HG03342 (cell line): ENCODE results near the gene ALOX5AP.

Source experiments
- ATAC-seq: cut with Tn5 transposase; IDR thresholded peaks from one replicate; pipeline ENCODE4 v1.9.1; 2021; ENCODE audit warnings: mild to moderate bottlenecking, moderate library complexity; ENCODE audit not compliant: unreplicated experiment

ALOX5AP gene

DNA sequence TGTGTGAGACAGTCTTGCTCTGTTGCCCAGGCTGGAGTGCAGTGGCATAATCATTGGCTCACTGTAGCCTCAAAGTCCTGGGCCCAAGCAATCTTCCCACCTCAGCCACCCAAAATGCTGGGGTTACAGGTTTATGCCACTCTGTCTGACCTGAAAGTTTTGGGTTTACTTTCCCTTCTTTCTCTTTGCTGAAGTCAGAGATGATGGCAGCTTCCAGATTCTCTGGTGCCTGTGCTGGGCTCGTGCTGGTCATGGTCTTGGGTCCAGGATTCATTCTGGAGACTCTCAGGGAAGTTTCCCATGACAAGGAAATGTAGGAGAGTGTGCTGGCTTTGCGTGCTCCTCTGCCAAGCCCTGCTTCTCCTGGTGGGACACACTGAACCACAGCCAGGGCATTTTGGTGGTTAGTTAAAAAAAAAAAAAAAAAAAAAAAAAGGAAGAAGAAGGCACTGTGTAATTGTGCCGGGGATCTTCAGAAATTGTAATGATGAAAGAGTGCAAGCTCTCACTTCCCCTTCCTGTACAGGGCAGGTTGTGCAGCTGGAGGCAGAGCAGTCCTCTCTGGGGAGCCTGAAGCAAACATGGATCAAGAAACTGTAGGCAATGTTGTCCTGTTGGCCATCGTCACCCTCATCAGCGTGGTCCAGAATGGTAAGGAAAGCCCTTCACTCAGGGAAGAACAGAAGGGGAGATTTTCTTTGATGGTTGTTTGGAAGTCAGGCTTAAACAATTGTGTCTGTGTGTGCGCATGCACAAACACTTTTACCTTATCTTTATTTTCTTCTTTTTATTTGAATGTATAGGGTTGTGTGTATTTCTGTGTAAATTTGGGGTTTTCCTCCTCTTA is at the start of gene ALOX5AP:
ALOX5AP (plus strand) TSS at position 519 of the 847 bp plus-strand sequence; CDS start at position 582, 63 bp downstream.
- peak; percentile 81 for ATAC-seq

DNA sequence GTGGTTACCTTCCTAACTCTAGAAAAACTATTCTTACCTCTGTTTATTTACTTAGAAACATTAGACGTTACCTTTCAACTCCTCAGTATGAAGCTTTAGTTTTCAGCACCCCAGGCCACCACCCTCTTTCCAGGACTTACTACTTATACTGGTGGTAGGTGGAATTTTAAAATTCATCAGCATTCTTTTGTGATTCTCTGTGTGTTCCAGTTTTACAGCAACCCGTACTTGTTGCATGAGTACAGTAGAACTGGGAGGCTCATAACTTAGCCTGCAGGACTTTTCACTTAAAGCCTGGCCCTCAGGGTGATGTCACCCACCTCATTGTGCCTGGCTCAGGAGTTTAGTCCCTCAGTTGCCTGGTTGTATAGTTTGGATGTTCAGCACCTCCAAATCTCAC is 49.4 kb upstream of the ALOX5AP start:
- no peak for ATAC-seq

DNA sequence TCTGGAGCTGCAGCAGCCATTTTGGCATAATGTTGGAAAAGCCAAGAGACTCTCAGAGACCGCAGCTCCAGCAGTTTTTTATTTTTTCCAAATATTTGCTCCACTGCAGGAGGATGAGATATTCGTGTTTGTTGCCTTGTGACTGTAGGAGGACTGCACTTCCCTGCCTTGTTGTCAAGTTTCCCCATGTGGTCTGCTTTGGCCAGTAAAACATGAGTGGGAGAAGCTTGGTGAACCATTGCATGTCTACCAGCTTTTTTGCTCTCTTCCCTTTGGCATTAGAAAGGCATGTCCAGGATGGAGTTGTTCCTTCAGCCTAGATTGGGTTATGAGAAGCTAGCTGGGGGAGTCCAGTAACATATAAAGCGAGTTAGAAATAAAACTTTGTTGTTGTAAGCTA is 47.7 kb upstream of the ALOX5AP start:
- no peak for ATAC-seq

DNA sequence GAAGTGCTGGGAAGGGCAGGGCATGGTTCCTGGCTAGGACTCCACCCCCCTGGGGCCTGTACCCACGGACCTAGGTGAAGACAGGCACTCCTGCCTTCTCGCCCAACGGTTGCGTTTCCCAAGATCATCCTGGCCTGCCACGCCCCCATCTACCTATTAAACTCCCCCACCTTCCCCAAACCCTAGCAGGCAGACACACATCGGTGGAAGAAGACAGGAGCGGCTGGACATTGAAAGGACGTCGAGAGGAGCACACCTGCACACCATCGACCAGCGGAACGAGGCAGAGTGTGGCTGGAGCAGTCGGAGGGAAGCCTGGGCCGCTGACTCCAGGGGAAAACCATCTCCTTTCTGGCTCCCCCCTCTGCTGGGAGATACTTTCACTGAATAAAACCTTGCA is 45.6 kb upstream of the ALOX5AP start:
- no peak for ATAC-seq

DNA sequence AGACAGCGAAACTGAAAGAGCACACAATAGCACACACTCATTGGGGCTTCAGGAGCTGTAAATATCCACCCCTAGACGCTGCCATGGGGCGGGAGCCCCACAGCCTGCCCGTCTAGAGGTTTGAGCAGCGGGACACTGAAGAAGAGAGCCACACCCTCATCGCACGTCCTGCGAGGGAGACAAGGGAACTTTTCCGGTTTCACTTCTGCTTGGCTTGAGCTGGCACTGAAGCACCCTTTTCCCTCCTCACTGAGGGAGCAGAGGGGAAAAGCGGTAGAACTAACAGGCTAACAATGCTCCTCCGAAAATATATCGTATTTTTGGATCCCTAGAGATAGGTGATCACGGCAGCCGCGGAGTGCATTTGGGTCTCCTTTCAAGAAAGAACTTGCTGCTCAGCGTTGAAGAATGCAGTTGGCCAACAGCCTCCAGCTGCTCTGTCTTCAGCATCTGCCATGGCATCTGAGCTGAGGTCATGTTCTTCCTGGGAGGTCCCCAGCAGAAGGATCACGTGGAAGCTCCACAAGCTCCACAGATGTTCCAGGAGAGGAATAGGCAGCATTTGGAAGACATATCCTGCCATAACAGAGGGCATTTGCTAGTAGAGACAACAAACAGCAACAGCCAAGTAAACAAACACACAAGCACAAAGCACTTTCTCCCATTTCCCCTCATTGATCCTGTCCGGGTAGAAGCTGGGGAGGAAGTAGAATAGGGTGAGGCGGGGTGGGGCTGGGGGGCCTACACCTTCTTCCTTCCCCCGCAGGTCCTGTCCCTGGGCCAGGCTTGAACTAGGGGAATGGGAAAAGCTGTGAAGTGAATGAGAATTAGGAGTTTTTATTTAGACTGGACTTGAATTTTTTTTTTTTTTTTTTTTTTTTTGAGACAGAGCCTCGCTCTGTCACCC is 44.8 kb upstream of the ALOX5AP start:
- peak; percentile 85 for ATAC-seq

DNA sequence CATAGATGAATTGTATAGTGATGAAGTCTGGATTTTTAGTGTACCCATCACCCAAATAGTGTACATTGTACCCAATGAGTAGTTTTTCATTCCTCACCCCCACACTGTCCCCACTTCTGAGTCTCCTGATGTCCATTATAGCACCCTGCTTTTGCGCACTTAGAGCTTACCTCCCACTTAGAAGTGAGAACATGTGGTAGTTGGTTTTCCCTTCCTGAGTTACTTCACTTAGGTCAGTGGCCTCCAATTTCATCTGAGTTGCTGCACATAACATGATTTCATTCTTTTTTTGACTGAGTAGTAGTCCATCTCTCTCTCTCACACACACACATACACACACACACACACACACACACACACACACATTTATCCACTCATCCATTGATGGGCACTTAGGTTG is 43.2 kb upstream of the ALOX5AP start:
- ATAC-seq = no peak

DNA sequence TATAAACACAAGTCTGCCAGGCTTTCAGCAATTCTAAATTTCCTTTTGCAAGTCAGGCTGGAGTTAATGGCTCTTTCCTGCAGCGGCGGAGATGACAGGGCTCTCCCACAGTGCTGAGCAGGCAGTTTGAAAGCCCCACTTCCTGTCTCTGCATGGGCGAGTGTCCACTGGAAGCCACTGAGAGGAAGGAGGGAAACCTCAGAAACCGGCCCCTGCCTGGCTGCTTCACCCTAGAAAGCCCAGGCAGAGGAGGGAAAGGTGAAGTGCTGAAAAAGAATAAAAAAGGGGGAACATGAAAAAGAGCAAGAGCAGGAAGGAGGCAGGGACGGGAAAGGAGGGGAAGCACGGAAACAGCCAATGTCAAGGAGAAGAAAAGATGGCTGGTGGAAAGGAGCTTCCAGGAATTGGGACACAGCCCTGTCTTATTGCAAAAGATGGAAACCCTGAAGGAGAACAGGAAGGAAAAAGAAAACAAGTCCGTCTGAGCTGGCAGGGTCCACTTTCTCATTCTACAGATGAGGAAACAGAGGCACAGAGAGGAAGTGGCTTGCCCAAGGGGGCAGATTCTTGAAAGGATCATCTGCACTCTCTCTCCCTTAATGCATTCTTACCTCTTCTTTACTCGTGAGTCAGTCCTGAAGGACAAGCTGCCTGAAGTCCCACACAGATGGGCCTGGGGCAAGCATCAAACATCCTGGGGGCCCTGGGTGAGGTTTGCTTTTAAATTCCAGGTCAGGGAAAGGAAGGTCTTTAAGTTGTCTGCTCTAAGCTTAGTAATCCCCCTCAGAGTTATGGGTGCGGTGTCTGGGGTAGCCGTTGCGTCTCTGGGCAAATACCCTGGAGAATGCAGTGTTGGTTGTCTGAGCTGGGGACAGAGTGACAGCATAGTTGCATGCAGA is 38.8 kb upstream of the ALOX5AP start:
- ATAC-seq = no peak

DNA sequence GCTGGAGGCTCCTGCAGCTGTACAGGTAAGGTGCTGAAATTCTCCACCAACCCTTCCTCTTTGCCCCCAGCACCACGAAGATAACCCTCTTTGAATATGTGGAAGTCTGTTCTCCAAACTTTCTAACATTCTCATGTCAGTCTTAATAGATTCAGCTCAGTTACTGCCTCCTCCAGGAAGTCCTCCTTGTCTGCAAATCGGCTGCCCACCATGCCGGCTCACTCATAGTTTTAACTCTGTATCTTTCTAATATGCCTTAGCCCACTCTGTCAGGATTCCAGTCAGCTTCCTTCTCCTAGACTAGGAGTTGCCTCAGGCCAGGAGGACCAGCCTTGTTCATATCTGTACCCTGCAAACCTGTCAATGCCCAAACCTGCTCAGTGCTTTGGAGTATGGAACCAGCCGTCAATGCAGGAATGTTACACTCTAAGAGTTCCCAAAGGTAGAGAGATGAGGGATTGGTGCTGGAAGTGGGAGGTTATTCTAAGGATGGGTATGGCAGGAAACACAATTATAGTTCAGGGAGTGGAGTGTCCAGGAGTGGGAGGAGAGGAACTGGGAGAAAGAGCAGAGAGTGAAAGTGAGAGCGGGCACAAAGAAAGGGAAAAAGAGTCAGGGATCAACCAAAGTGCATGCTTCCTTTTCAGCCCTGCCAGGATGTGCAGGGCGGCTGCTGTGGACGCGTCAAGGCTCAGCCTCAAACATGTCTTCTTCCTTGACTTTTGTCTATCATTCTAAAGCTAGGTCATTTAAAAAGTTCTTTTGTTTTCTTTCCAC is 38.0 kb upstream of the ALOX5AP start:
- no peak for ATAC-seq

DNA sequence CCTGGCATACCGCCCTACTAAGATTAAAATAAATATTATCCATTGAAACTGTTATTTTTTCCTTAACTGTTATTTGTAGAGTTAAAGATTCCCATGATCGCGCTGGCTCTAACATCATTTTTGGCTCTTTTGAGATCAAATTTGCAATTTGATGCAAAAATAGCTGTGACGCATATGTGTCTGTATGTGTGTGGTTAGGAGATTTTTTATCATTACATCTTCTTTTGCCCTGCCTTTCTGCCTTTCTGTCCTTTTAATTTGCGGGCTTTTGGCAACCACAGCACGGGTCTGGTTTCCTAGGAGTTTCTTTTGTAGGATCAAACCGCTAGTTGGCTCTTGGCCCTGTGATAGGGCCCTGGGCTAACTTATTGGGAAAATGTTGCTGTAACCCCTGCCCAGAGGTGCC is 37.3 kb upstream of the ALOX5AP start:
- no peak for ATAC-seq

DNA sequence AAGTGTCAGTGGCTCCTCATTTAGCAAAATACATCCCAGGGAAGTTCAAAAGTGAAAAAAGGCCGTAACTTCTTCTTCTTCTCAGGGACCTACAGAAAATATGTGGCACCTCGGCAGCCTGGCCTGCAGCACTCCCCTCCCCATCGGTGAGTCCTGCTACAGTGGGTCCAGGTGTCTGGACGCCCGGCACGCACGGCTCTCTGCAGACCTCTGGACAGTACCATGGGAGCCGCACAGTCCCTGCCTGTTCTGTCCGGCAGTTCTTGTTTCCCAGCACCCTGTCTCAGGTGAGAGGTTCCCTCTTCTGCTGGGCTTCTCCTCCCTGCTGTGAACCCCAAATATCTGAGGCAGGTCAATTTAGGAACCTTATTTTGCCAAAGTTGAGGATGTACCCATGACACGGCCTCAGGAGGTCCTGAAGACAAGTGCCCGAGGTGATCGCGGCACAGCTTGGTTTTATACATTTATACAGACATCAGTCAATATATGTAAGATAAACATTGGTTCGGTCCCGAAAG is 36.8 kb upstream of the ALOX5AP start:
- ATAC-seq = no peak

DNA sequence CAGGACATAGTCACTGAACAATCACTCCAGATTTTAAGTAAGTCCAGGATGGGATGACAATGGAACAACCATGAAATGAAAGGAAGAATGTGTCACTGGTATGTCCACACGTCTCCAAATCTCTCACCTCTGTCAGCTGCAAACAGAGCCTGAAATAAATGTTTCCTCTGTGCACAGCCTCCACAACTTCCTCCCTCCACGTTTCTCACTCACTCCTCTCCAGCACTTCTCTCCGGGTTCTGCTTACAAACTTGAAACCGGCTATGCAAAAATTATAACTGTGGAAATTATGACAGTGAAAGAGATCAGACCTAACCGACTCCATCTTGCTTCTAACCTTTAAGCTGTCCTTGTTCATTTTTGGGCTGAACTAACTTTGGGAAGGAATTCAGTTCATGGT is 35.0 kb upstream of the ALOX5AP start:
- no peak for ATAC-seq

DNA sequence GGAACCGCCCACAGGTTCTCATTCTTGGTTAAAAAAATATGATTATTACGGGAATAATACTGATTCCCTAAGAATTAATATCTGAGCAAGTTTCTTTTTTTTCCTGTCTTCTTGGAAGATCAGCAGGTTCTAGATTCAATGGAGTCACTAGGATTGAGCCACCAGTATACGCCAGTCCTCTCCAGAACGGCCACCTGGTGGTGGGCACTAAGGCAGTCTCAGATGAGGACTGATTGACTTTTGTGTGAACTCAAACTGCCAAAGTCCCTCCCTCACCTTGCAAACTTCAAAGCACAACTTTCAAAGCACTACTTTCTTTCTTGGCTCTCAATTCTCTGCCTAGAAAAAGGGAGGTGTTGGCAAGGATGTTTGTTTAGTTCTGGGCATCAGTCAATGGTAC is 33.3 kb upstream of the ALOX5AP start:
- ATAC-seq = no peak

DNA sequence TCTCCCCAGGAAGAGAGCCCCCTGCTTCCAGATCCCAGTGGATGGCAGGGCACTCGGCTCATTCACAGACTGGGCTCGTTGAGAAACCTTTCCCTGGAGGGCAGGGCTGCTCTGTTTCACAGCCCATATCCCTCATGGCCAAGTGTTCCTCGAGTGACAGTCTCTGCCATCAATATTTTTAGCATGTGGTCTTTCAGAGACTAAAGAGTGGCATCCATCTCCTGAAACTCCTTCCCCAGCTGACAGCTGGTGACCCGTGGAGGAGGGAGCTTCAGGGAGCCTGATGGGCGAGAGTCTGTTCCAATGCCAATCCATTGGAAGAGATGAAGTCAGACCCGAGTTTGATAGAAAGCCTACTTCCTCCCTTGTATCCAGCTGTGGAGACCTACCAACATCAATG is 30.7 kb upstream of the ALOX5AP start:
- no peak for ATAC-seq

DNA sequence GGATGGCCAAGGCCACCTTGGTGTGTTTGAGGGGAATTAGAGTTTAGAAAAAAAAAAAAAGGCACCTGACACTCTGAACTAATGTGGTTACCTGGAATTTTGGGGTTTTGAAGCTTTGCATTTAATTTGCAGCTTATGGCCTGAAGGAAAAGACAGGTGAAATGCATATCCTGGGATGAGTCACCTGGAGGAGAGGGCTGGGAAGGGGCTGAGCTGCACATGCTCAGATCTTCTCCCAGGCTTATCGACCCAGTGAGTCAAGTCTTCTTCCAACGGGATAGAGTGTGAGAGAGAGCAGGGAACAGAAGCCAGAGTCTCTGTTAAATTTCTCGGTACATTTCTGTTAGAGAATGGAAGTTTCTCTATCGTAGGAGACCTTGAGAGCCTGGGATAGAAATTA is 29.7 kb upstream of the ALOX5AP start:
- no peak for ATAC-seq

DNA sequence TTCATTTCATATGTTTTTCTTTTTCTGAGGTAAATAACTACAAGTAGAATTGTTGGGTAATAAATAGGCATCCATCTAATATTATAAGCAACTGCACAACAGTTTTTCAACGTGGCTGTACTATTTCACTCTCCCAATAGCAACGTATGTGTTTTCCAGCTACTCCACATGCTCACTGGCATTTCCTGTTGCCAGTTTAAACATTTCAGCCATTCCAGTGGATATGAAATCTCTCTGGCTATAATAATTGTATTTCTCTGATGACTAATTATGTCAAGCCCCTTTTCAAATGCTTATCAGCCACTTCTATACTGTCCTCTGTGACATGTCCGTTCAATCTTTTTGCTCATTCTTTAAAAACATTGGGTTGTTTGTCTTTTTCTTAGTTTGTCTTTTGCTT is 26.8 kb upstream of the ALOX5AP start:
- ATAC-seq = no peak

DNA sequence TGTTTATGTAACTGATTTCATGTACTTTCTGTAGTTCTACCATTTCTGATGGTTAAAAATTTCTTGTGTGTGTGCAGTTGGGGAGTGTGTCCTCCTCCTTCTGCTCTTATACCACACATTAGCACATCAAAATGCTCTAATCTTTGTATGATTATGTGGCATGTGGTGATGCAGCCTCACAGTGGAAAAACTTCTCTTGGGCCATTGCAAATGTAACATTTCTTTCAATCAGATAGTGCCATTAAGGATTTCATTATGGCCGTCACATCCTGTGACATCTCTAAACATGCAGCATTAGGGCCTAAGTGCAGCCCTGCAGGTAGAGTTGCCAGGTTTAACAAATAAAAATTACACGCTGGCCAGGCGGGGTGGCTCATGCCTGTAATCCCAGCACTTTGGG is 24.9 kb upstream of the ALOX5AP start:
- ATAC-seq = no peak

DNA sequence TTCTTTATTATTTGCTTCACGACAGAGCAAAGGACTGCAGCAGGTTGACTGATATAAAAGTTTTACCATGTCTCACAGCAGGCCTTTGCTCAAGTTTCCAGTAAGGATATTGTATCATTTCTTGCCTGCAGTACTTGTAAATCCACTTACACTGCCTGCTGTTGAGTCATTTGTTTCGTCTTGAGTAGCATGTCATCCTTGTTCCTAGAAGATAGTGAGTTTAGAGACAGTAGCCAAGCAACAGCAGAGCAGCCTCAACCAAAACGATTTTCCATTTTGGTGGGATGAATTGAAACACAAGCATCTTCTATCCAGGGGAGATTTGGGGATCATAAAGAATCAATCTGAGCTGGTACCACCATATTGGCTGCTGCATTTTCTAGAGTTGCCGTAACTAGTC is 24.0 kb upstream of the ALOX5AP start:
- no peak for ATAC-seq

DNA sequence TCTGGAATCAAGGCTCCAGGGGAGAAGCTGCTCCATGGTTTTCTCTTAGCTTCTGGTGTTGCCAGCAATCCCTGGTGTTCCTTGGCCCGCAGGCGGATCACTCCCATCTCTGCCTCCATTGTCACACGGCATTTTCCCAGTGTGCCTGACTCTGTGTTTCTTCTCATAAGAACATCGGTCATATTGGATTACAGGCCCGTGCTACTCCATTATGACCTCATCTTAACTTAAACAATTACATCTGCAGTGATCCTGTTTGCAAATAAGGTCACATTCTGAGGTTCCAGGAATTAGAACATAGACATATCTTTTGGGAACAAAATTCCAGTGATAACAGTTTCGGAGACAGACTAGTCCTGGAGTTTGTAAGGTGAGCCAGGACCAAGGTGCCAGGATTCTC is 23.5 kb upstream of the ALOX5AP start:
- no peak for ATAC-seq

DNA sequence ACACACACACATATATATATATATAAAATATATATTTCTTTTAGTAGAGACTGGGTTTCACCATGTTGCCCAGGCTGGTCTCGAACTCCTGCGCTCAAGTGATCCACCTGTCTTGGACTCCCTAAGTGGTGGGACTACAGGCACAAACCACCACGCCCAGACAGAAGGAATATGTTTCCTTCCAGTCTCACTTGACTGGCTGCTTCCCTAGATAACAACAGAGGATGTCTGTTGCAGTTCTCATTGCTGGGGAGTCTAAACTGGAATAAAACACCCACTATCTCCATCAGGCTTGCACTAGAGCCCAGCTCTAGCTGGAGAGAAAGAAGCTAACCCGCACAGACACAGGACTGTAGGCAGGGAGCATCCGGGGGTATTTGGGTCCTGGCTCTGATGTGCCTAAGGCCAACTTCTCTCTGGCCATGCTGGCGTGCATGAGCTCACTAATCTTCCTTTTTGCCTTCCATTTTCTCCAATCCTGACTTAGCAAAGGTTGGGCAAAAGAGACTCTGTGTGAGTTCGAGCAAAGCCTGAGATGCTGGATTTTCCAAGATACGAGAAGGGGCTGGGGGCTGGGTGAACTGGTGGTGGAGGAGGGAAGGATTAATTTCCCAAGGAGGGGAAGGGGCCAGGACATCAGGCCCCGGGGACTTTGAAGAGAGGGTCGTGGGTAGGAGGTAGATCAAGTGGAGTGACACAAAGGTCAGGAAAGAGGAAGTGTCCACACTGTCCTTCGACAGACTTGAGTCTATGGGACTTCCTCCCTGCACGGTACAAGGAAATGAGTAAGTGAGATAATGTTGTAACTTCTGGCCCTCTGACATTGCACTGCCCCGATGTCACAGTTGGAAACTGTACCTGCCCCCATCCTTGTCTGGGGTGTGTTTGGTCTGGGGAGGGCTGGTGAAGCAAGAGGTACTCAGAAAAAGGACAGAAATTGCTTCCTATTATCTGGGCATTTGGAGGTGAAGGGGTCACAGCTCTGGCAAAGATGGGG is 22.5 kb upstream of the ALOX5AP start:
- ATAC-seq = no peak
